HG03064 (cell line): ENCODE data around the gene DMD.

Experiments
- ATAC-seq: cut with Tn5 transposase; IDR thresholded peaks from one replicate; pipeline ENCODE4 v1.9.1; 2021; ENCODE audit warnings: low read depth; ENCODE audit not compliant: unreplicated experiment

DMD gene

DNA sequence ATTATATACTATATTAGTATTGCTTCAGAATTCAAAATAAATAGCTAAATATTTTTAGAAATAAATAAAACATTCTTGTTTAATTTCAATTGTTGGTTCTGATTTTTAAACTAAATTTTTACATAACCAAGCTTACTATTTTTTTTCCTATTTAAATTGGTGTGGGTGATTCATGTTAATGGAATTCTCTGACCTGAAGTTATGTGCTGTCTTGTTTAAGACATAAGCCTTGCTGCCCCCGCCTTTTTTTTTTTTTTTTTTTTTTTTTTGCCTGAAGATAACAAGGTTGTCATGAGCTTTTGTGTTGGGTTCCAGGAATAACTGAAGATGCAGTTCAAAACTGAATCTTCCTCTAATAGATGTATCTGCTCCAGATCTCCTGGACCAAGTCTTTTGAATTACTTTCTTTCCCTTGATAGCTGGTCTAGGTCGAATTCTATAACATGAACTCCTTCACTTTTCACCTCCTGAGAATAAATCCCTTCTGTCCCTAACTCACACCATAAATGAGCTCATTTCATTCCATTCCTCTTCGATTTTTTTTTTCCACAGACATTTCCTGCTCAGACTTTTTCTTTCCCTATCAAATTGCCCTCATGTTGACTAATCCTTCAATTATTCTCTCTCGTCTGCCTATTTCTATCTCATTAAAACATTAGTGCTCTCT is 1878.1 kb downstream of the DMD start:
- ATAC-seq: no peak

DNA sequence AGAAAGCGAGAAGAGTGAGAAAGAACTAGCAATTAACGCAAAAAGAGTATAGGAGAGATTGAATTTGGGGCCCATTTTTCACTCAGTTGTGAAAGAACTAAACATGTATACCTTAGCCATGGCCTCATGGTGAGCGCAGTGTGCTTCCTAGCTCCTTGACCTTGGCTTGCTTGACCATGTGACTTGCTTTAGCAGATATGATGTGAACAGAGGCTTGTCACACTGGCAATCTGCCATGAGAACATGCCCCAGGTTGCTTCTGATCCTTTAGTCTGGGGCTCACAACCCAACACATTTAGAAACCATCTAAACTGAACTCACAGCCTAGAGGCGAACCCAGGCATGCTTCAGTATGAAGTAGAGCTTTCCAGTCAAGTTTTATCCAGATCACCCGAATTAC is 1879.4 kb downstream of the DMD start:
- ATAC-seq: no peak

DNA sequence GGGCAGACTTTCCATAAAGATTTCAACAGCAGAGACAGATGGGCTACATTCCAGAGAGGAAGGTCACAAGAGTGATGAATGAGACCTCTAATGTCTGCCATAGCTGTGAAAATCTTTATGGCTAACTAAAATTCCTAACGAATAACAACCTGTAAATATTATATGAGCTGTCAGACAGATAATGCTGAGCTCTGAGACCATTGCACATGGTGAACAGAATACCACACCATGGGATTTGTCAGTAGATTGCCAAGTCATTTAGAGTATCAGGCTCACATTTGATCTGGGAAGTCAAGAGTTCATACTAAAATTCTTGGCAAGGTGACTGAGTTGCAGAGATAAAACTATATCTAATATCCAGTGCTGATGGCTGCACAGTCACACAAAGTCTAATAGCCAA is 1880.3 kb downstream of the DMD start:
- ATAC-seq: no peak

DNA sequence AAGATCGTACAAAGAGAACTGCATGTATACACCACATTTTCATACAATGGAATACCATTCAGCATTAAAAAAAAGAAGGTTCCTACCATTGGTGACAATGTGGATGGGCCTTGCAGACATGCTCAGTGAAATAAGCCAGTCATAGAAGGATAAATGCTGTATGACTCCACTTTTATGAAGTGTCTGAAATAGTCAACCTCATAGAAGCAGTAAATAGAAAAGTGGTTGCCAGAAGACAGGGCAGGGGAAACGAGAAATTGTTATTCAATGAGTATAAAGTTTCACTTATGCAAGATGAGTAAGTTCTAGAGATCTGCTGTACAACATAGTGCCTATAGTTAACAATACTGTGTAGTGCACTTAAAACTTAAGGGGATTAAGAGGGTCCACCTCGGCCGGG is 1882.1 kb downstream of the DMD start:
- ATAC-seq: no peak

DNA sequence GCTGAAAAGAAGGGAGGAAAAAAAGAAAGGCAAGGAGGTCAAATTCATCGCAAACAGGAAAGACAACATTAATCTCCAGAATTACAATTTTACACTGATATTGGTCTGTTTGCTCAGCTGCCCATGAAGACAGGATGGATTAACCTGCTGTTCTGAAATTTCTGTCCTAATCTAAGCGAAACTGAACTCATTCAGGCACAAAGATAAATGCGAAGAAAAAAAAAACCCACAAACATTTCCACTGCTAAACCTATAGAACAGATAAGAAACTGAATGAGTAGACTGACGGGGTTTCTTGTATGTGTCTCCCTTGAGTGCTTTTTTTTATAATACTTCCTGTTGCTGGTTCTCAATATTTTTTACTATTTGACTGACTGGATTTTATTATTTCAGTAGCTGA is 1887.7 kb downstream of the DMD start:
- ATAC-seq: peak; percentile 93

DNA sequence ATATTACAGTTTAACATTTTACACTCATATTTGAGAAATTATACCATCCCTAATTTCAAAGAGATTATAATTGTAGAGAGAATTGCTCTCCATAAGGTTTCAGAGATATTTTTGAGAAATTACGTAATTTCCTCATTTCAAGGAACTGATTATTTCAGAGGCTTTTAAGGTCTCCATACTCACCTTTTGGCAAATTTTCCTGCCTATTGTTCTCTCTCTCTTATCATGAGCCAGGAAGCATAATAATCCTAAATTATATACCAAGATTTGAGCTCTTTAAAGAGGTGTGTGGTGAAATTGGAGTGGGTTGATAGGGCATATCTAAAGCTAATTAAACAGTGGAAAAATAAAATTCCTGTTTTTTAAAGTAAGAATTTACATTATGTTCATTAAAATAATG is 1890.6 kb downstream of the DMD start:
- no peak for ATAC-seq

DNA sequence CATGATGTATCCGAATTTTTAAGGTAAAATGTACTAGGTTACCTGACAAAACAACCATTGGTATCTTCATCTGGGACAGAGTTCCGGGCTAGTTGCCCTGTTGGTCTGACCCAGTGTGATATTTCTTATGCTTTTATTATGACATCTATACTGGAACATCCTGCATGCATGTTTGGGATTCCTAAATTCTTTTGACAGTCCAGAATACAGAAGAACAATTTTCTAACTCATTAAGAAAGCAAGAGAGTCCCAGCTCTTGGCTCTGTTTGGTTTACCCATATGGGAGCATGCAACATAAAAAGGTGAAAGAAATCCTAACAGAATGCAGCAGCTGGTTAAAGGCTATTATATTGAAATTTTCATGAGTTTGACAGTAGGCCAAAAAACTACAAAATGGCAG is 1891.8 kb downstream of the DMD start:
- ATAC-seq: no peak

DNA sequence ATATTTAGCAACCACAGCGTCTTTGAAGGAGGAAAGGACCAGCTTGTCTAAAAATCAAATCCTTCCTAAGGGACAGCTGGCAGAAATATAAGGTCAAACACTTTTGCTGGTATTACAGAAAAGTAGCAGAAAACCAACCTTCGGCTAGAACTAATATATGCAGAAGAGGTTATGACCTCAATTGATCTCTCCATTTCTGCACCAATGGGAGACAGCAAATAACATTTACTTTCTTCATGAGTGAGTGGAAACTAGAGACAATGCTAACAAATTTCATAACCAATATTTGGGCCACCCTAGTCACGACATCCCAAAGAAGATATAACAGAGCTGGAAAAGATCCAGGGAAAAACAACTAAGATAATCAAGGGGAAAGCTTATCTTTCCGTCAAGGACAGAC is 1892.5 kb downstream of the DMD start:
- no peak for ATAC-seq

DNA sequence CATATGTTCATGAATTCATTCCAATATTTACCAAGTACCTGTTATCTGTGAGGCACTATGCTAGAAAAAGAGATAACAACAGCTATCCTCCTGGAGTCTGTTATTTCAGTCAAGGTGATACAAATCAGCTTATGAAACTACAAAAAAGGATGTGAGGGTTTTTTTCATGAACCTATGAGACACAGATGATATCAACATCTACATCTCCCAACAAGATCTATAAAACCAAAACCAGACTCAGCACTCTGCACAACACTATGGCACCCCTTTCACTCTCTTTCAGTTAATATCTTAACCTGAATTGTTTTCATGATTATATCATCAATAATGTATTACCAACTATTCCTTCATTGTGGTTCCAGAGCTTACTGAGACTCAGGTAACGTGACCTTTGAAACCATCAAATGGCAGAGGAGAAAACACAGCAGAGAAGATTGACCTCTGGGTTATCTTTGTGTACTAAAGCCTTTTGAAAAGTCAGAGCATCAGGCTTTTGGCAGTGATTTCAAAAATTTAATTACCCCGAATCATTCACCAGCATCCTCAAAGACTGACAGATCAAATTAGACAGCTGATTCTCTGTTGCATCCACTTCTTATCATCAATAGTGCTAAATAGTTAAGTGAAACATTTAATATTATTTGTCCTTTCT is 1894.9 kb downstream of the DMD start:
- ATAC-seq: no peak

DNA sequence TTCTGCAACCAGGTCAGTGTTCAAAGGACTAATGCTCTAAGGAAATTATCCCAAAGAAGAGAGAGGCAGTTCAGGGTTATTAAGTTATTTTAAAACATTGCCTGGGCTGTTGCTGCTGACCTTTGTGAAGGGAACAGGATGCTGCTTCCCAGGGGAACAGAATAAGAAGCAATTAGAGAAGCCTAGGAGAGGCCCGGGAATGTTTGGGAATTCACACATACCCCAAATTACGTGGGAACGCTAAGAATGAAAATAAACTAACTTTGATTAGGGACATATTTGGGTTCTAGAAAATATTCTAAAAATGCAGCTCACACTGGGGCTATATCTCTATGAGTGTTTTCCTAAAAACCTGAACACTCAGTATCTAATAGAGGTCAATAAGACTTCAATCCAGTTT is 1896.4 kb downstream of the DMD start:
- ATAC-seq: no peak

DNA sequence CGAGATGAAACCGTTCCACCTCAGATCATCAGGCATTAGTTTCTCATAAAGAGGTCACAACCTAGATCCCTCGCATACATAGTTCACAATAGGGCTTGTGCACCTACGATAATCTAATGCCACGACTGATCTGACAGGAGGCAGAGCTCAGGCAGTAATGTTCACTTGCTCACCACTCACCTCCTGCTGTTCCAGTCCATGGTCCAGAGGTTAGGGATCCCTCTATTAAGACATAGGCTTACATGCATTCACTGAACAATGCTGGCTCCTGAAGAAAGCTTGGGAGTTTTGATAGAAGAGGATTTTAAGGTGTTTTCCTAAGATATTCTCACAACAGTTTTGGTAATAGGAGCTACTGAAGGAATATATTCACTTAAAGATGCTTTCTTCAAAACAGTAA is 1903.4 kb downstream of the DMD start:
- no peak for ATAC-seq

DNA sequence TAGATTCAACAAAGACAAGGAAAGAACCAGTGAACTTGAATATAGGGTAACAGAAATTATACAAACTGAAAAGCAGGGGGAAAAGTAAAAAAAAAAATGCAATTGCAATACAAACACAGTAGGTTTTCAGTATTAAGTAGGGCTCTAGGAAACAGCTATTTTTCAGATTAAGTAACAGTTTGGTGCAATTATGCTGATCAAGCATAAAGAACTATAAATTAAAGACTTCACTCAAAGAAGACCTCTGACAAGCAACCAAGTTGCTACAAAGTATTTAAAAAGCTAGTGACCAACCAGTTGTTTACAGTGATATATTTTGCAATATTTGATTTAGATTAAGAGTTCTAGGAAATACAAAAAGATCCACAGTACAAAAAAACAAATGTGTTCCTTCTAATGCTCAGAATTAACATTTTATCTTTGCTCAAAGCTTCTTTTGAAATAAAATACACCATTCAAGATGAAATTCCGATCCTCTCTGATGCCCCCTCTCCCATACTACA is 1908.7 kb downstream of the DMD start:
- no peak for ATAC-seq

DNA sequence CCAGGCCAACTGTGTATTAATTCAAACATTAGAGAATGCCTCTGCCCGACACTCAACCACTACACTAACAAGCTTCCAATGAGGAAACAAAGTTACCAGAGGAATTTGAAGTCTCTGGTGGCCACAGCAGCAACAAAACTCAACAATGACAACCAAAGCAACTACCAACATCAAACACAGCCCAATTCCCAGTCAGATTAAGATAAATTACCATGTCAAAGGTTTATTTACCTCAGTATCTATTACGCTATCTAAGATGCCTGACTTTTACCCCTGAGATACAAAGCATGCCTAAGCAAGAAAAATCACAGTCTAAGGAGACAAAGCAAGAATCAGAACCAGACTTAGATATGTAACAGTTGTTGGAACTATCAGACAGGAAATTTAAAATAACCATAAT is 1909.4 kb downstream of the DMD start:
- ATAC-seq: no peak

DNA sequence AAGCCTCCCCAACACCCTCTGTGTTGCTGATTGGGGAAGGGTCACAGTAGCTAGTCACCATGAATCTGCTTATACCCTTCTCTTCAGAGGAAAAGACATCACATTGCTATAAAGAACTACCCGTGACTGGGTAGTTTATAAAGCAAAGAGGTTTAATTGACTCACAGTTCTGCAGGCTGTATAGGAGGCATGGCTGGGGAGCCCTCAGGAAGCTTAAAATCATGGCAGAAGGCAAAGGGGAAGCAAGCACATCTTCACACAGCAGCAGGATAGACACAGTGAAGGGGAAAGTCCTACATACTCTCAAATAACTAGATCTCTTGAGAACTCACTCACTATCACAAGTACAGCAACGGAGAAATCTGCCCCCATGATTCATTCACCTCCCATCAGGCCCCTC is 1910.1 kb downstream of the DMD start:
- ATAC-seq: no peak

DNA sequence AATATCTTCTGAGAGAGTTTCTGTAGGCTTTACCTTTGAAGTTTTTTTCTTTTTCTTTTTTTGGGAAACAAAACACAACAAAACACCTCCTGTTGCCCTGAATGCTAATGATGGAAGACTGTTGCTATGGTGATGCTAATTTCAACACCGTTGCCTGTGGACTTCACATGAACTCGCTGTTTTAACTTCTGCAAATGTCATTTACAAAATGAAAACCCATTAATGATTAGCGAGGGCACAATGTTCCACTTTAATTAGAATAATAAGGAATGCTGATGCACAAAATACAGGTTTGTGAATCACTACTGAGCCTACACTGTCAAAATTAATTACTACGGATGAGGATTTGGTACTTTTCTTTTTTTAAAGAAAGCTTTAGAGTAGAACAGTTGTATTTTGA is 1912.4 kb downstream of the DMD start:
- ATAC-seq: no peak

DNA sequence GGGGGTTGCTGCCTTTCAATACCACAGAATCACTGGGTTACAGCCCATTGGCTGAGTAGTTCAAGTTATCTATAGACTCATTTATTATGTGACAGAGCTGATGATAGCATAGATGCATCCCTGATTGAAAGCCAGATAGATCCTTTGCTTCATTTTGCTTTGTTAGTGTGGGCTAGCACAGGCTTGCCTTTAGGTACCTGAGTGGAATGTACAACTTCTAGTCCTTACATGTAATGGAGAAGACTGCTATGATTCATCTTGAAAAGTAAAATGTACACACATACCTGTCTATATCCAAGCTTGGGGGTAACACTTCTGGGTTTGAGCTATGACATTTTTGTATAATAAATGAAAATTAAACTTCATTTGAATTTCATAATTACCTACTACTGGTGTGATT is 1913.5 kb downstream of the DMD start:
- ATAC-seq: no peak

DNA sequence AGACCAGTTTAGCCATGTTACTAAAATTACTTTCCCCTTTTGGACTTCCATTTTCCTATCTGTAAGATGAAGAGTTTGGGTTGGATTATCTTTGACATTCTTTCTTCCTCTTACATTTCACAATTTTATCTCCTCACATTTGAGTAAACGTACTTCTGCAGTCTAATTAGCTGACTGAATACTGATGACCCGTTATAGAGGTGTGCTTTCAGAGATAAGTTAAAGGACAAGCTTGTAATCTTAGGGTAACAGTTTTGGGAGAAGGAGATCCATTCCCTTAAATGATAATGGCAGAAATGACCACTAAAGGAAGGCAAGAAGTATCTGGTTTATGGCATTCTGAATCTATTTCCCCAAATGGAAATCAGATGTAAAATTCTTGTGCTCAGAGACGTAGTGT is 1916.9 kb downstream of the DMD start:
- no peak for ATAC-seq

DNA sequence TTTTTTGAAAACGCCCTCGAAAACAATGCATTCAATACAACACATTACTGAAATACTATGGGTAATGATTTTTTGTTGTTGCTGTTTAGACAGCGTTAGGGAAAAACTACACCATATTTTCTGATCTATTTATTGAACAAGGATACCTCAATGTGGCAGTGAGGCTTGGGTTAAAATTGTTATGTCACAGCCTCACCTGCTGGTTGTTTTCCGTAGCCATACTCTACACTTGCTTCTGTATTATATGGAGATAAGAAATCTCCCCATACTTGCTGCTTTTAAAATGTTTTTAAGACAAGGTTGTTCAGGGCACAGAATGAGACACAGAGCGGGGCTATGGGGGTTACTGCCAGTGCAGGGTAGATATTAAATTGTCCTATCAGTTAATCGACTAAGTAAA is 1917.9 kb downstream of the DMD start:
- no peak for ATAC-seq

DNA sequence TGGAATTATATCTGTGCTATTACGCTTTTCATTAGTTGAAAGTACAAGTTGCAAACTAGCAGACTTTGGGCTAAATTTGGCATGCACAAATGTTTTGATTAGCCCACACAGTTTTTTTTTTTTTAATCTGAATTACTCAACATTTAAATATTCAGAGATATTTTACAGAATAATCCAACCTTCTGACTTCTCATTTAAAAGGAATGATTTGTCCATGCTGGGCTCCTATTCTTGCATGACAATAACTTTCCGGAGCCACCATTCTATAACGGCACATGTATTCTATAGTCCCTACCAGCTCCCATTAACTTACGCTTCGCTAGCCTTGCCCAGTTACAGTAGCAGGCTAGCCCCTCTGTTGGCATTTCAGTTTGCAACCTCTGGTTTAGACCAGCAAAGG is 1920.2 kb downstream of the DMD start:
- ATAC-seq: no peak

DNA sequence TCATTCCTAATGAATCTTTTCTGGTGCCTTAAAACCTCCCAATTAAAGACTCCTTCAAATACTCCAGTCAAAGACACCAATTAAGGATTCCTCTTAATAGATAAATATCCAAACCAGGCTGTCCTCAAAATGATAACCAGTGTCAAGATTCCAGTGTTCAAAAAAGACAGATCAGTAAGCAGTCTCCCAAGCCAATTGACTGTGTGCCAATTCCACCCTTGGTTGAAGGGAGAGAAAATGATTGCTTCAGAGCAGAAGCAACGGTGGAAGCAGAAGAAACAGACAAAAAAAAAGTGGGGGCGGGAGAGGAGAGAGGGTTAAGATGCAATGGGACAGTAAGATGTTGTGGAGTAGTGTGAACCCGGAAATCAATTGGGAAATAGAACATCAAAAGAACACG is 1923.5 kb downstream of the DMD start:
- ATAC-seq: no peak

DNA sequence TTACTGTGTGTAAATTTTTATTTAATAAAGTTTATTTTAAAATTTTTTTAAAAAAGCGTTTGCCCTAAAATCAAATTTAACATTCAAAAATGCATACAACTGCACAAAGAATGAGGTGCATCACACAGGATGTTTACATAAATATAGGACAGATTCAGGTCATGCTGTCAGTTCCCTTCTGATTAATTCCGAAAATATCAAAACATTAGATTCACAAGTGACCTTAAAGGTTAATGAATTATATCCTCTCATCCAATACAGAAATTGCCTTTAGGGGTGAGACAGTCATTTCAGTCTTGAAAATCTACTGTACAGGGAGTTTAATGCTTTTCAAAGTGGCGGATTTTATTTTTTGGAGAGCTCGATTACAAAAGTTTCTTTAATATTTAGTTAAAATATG is 1930.8 kb downstream of the DMD start:
- no peak for ATAC-seq

DNA sequence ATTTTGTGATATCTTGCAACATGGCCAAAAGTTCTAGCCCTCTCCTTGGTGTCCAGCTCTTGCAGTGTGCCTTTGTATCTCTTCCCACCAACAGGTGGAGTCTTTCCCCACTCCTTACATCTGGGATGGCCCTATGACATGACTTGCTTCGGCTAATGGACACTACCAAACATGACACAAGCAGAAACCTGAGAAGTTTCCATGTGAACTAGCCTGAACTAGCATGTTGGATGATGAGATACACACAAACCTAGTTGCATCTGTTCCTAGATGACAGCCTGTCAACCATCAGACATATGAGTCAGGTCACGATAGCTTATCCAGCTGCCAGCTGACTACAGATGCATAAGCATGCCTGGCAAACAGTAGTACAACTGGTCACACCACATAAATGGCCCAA is 1932.0 kb downstream of the DMD start:
- no peak for ATAC-seq

DNA sequence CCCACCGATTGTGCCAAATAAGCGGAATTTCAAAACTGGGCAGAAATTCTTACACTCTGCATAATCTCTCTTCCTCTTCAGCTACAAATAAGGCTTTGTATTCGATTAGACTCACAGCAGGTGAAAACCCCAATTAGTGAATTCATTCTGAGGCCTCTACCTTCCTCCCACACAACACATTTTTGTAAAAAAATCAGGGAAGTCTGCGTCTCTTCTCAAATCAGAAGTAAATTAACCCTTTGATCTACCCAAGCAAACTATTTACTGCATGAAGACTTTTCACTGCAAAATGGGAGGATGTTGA is 1938.9 kb downstream of the DMD start:
- ATAC-seq: no peak
